HepG2 (cell line): Measurements from ENCODE around the gene BSN.

Experiments used
- BRCA1 ChIP-seq: sonication (generic); formaldehyde crosslinking; IDR thresholded peaks from 2 replicates; pipeline ENCODE4 v1.4.0; 2020; ENCODE audit warnings: missing genetic modification reagents
- CTCF ChIP-seq: sonication (generic); formaldehyde crosslinking; IDR thresholded peaks from 2 replicates; pipeline ENCODE4 v1.5.0; 2020; ENCODE audit warnings: mild to moderate bottlenecking, missing genetic modification reagents, moderate library complexity
- HNF4A ChIP-seq: sonication (generic); formaldehyde crosslinking; IDR thresholded peaks from 2 replicates; pipeline ENCODE4 v1.4.0; 2020; ENCODE audit warnings: missing genetic modification reagents
- MEIS1 ChIP-seq: sonication (generic); formaldehyde crosslinking; IDR thresholded peaks from 2 replicates; pipeline ENCODE4 v1.9.0; 2021; ENCODE audit warnings: mild to moderate bottlenecking, missing genetic modification reagents, moderate library complexity, borderline replicate concordance
- PAXIP1 ChIP-seq: sonication (generic); formaldehyde crosslinking; conservative IDR thresholded peaks from 2 replicates; pipeline ENCODE4 v1.4.0; 2020; ENCODE audit warnings: mild to moderate bottlenecking, missing genetic modification reagents, moderate library complexity
- POLR2AphosphoS5 ChIP-seq: IDR thresholded peaks from 2 replicates; pipeline ENCODE4 v1.6.1; 2012; ENCODE audit warnings: low read depth, low read length
- PRPF4 ChIP-seq: fragments of 200-400 bp; formaldehyde crosslinking; IDR thresholded peaks from 2 replicates; pipeline ENCODE4 v1.6.1; 2016; ENCODE audit warnings: low read length, low read depth; ENCODE audit not compliant: poor library complexity, severe bottlenecking
- REST ChIP-seq, 2 experiments: IDR thresholded peaks; 2 replicates each; pipeline ENCODE4 v1.6.1; 2011 to 2012; ENCODE audit warnings: low read length in 2 of 2, borderline replicate concordance in 1 of 2, low read depth in 1 of 2, mild to moderate bottlenecking in 1 of 2, moderate library complexity in 1 of 2
- SMC3 ChIP-seq: IDR thresholded peaks from 2 replicates; pipeline ENCODE4 v1.6.1; 2011; ENCODE audit warnings: low read length, improper control_type of control experiment
- TBX2 ChIP-seq: sonication (generic); formaldehyde crosslinking; IDR thresholded peaks from 2 replicates; pipeline ENCODE4 v1.5.0; 2020; ENCODE audit warnings: missing genetic modification reagents, mild to moderate bottlenecking, borderline replicate concordance
- ZBED4 ChIP-seq: sonication (generic); formaldehyde crosslinking; IDR thresholded peaks from 2 replicates; pipeline ENCODE4 v1.4.0; 2020; ENCODE audit warnings: missing genetic modification reagents, borderline replicate concordance
- ZNF124 ChIP-seq: sonication (generic); formaldehyde crosslinking; IDR thresholded peaks from 2 replicates; pipeline ENCODE4 v1.4.0; 2020; ENCODE audit warnings: missing genetic modification reagents
- ZNF30 ChIP-seq: sonication (generic); formaldehyde crosslinking; IDR thresholded peaks from 2 replicates; pipeline ENCODE4 v1.5.0; 2020; ENCODE audit warnings: mild to moderate bottlenecking, missing genetic modification reagents
- ZNF83 ChIP-seq: sonication (generic); formaldehyde crosslinking; IDR thresholded peaks from 2 replicates; pipeline ENCODE4 v1.4.0; 2020; ENCODE audit warnings: missing genetic modification reagents, mild to moderate bottlenecking, borderline replicate concordance

- no peak for TF ChIP-seq ZNF30 (CRISPR knock-in tag)
- TF ChIP-seq SMC3: no peak
- TF ChIP-seq HNF4A (CRISPR knock-in tag): no peak
- no peak for TF ChIP-seq CTCF
- TF ChIP-seq ZNF83 (CRISPR knock-in tag): no peak
- TF ChIP-seq PAXIP1 (CRISPR knock-in tag): no peak
- TF ChIP-seq ZBED4: no peak
- TF ChIP-seq ZNF124 (CRISPR knock-in tag): no peak
- TF ChIP-seq PRPF4: no peak
- no peak for TF ChIP-seq BRCA1 (CRISPR knock-in tag)
- no peak for TF ChIP-seq TBX2 (CRISPR knock-in tag)
- no peak for TF ChIP-seq POLR2AphosphoS5
- TF ChIP-seq REST (IDR thresholded peaks at IDR 0.05; ENCODE audit: borderline replicate concordance in 1 of 2, low read depth in 1 of 2, low read length in 2 of 2): no peak
- TF ChIP-seq MEIS1 (CRISPR knock-in tag): no peak
Observed at GRCh38 chr3:49568965-49569364, 14.7 kb downstream of the BSN start.
